ENCODE results near the gene SPNS2. TPM values are rescaled to one million over a fixed set of nuclear protein-coding genes. Genes with fewer than 3 reads are reported as not detected.

The SPNS2 gene
- total RNA-seq, 6 donors from 2014 or later = 41.8 to 89.1 (median 55.2) TPM

- TF ChIP-seq EP300 (IDR thresholded peaks at IDR 0.05) (peak in 3 of 4 donors; percentile 22 to 83 (median 79)), POLR2AphosphoS5 (IDR thresholded peaks at IDR 0.05) (peak; percentile 60 to 70)
- TF ChIP-seq, protein P1, sequence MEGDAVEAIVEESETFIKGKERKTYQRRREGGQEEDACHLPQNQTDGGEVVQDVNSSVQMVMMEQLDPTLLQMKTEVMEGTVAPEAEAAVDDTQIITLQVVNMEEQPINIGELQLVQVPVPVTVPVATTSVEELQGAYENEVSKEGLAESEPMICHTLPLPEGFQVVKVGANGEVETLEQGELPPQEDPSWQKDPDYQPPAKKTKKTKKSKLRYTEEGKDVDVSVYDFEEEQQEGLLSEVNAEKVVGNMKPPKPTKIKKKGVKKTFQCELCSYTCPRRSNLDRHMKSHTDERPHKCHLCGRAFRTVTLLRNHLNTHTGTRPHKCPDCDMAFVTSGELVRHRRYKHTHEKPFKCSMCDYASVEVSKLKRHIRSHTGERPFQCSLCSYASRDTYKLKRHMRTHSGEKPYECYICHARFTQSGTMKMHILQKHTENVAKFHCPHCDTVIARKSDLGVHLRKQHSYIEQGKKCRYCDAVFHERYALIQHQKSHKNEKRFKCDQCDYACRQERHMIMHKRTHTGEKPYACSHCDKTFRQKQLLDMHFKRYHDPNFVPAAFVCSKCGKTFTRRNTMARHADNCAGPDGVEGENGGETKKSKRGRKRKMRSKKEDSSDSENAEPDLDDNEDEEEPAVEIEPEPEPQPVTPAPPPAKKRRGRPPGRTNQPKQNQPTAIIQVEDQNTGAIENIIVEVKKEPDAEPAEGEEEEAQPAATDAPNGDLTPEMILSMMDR (IDR thresholded peaks at IDR 0.05) = no peak
- H3K4me1 ChIP-seq = peaks cover 50 to 86% (median 73%) of the 10 kb centered on the region in 4 donors
- H3K27me3 ChIP-seq = no peaks in the 10 kb centered on the region
- H3K27ac ChIP-seq = peak overlapping the region; percentile 84 to 91 (median 88)
- H3K36me3 ChIP-seq = peaks cover 0 to 20% (median 3%) of the 10 kb centered on the region in 4 donors
- DNase-seq = peak in 1 of 2 donors; percentile 74
- ATAC-seq (ENCODE audit: low FRiP score in 2 of 2) = peak in 1 of 2 donors; percentile 34
- H3K4me3 ChIP-seq = no peak overlapping the region
- WGBS, 2 donors = 57 to 59% methylated on average over 8 to 20 of the region's 30 CpGs
- H3K9me3 ChIP-seq = no peaks in the 10 kb centered on the region
These were observed 32.4 kb downstream of the SPNS2 start for GRCh38 chr17:4530799-4531730.

- Histone ChIP-seq H3K27ac (peak overlapping the region; percentile 84 to 91 (median 88)), H3K4me1 (peaks cover 61 to 90% (median 84%) of the 10 kb centered on the region in 4 donors), H3K9me3 (no peaks in the 10 kb centered on the region), H3K36me3 (peaks cover 0 to 20% (median 3%) of the 10 kb centered on the region in 4 donors), H3K27me3 (no peaks in the 10 kb centered on the region), H3K4me3 (no peak overlapping the region)
- DNase-seq (no peak), ATAC-seq (ENCODE audit: low FRiP score in 2 of 2) (no peak)
- 78 to 82% methylated on average over 16 to 17 of the region's 17 CpGs for WGBS, 2 donors
- TF ChIP-seq, protein P1 (IDR thresholded peaks at IDR 0.05) = no peak
- TF ChIP-seq POLR2AphosphoS5 (IDR thresholded peaks at IDR 0.05) (no peak), EP300 (IDR thresholded peaks at IDR 0.05) (no peak), POLR2A (IDR thresholded peaks at IDR 0.05) (no peak)
These were observed 33.5 kb downstream of the SPNS2 start for GRCh38 chr17:4531988-4532736.

DNA sequence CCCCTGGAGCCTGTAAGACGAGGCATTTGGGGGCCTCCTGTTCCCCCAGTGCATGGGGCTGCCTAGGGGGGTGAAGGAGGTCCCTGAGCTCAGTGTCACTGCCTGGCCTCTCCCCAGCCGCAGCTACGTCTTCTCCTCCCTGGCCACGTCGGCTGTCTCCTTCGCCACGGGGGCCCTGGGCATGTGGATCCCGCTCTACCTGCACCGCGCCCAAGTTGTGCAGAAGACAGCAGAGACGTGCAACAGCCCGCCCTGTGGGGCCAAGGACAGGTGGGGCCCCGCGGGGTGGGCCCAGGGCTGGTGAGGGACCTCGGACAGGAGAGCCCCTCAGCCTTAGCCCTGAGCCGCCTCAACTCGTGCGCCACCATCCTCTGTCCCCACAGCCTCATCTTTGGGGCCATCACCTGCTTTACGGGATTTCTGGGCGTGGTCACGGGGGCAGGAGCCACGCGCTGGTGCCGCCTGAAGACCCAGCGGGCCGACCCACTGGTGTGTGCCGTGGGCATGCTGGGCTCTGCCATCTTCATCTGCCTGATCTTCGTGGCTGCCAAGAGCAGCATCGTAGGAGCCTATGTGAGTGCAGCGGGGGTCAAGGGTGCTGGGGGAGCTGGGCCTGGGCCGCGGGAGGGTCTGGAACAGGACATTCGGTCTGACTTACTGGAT is 34.3 kb downstream of the SPNS2 start:
- peak overlapping the region; percentile 84 to 91 (median 88) for H3K27ac ChIP-seq
- TF ChIP-seq POLR2A (IDR thresholded peaks at IDR 0.05) (no peak), EP300 (IDR thresholded peaks at IDR 0.05) (no peak), POLR2AphosphoS5 (IDR thresholded peaks at IDR 0.05) (no peak)
- TF ChIP-seq, protein P1 (IDR thresholded peaks at IDR 0.05) = no peak
- H3K27me3 ChIP-seq = no peaks in the 10 kb centered on the region
- no peak overlapping the region for H3K4me3 ChIP-seq
- DNase-seq (peak in 1 of 2 donors; percentile 64), ATAC-seq (ENCODE audit: low FRiP score in 2 of 2) (no peak)
- H3K36me3 ChIP-seq = peaks cover 0 to 28% (median 5%) of the 10 kb centered on the region in 4 donors
- WGBS, 2 donors = 93% methylated on average over 20 to 23 of the region's 33 CpGs
- no peaks in the 10 kb centered on the region for H3K9me3 ChIP-seq
- peaks cover 67 to 96% (median 91%) of the 10 kb centered on the region in 4 donors for H3K4me1 ChIP-seq

GRCh38 chr17:4533523-4534504 is 35.1 kb downstream of the SPNS2 start:
- Histone ChIP-seq H3K36me3 (peaks cover 0 to 32% (median 8%) of the 10 kb centered on the region in 4 donors), H3K4me1 (peaks cover 66 to 96% (median 94%) of the 10 kb centered on the region in 4 donors), H3K9me3 (no peaks in the 10 kb centered on the region), H3K4me3 (peak overlapping the region in 1 of 4 donors; percentile 6), H3K27ac (peak overlapping the region; percentile 84 to 91 (median 88)), H3K27me3 (no peaks in the 10 kb centered on the region)
- ATAC-seq (ENCODE audit: low FRiP score in 2 of 2) = no peak
- DNase-seq = peak in 1 of 2 donors; percentile 72
- TF ChIP-seq POLR2AphosphoS5 (IDR thresholded peaks at IDR 0.05) = peak in 1 of 2 donors; percentile 55
- no peak for TF ChIP-seq EP300 (IDR thresholded peaks at IDR 0.05)
- TF ChIP-seq POLR2A (IDR thresholded peaks at IDR 0.05) = no peak
- TF ChIP-seq, protein P1 (IDR thresholded peaks at IDR 0.05) = peak in 3 of 6 experiments; percentile 10 to 50 (median 20)
- 50 to 59% methylated on average over 9 to 19 of the region's 23 CpGs for WGBS, 2 donors

Data from upper lobe of left lung (tissue), 6 donors.